GM18520 (cell line): ENCODE results near the gene EPS8.

Experiments
- ATAC-seq: cut with Tn5 transposase; IDR thresholded peaks from one replicate; pipeline ENCODE4 v1.9.1; 2021; ENCODE audit not compliant: unreplicated experiment

Gene EPS8

DNA sequence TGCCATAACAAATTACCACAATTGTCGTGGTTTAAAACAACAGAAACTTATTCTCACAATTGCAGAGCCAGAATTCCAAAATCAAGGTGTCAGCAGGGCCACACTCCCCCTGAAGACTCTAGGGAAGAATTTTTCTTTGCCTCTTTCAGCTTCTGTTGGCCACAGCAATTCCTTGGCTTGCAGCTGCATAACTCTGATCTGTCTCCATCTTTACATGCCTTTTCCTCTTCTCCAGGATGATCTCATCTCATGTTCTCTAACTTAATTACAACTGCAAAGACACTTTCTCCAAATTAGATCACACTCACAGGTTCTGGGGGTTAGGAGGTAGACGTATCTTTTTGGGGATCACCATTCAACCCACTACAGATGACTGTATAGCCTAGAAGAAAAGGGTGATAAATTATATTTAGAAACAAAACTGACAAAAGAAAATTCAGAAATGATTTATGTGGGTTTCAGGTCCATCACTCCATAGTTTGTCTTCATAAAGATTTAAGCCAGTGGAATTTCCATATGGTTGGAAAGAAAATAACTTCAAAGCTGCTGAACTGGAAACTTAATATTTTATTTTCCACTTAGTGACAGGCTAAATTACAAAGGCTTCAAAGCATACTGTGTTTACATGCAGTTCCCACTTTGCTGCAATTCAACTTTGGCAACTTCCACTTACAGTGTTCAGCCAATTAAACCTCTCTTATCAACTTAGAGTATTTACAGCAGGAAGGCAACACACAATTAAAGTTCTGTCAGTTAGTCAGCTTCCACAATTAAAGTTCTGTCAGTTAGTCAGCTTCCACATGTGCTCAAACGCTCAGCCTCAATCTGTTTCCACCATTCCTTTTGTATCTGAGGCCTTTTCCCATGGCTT lies 213.3 kb downstream of the EPS8 start:
- ATAC-seq = no peak

- no peak for ATAC-seq
Measured at GRCh38 chr12:15574353-15574752, 214.8 kb downstream of the EPS8 start.
